IPS-15b (cell line): Measurements from ENCODE around the gene CXCR4.
"Not testable (repeated sequence)": the region's sequence is repeated elsewhere in the genome, so short reads cannot be mapped to it uniquely, and the experiment has no call there.

Experiments used
- H3K27me3 ChIP-seq: one replicate; pipeline ENCODE4 v1.6.1; 2013; ENCODE audit warnings: low read length; ENCODE audit not compliant: control insufficient read depth, insufficient read depth
- H3K36me3 ChIP-seq: one replicate; pipeline ENCODE4 v1.6.1; 2013; ENCODE audit warnings: low read length; ENCODE audit not compliant: control insufficient read depth, insufficient read depth
- H3K4me1 ChIP-seq: one replicate; pipeline ENCODE4 v1.6.1; 2013; ENCODE audit warnings: mild to moderate bottlenecking, low read length; ENCODE audit not compliant: control insufficient read depth, insufficient read depth
- H3K4me3 ChIP-seq: one replicate; pipeline ENCODE4 v1.5.1; 2013; ENCODE audit warnings: low read depth, low read length
- H3K9ac ChIP-seq: one replicate; pipeline ENCODE4 v1.6.1; 2013; ENCODE audit warnings: low read depth, mild to moderate bottlenecking, low read length
- H3K9me3 ChIP-seq: one replicate; pipeline ENCODE4 v1.6.1; 2013; ENCODE audit warnings: mild to moderate bottlenecking, low read length; ENCODE audit not compliant: control insufficient read depth, insufficient read depth

Gene CXCR4

GRCh38 chr2:136085453-136086209 lies 32.3 kb downstream of the CXCR4 start:
- Histone ChIP-seq H3K9me3 (no peaks in the 10 kb centered on the region), H3K4me1 (no peaks in the 10 kb centered on the region), H3K27me3 (no peaks in the 10 kb centered on the region), H3K9ac (no peak overlapping the region), H3K4me3 (no peak overlapping the region), H3K36me3 (no peaks in the 10 kb centered on the region)

- no peaks in the 10 kb centered on the region for H3K9me3 ChIP-seq
- H3K9ac ChIP-seq: no peak overlapping the region
- no peaks in the 10 kb centered on the region for H3K36me3 ChIP-seq
- no peak overlapping the region for H3K4me3 ChIP-seq
- H3K4me1 ChIP-seq: no peaks in the 10 kb centered on the region
- no peaks in the 10 kb centered on the region for H3K27me3 ChIP-seq
Observed at GRCh38 chr2:136081582-136082210, 36.3 kb downstream of the CXCR4 start.

GRCh38 chr2:136080114-136080513 lies 37.8 kb downstream of the CXCR4 start:
- Histone ChIP-seq H3K36me3 (no peaks in the 10 kb centered on the region), H3K9ac (no peak overlapping the region), H3K4me3 (no peak overlapping the region), H3K9me3 (no peaks in the 10 kb centered on the region), H3K27me3 (no peaks in the 10 kb centered on the region), H3K4me1 (no peaks in the 10 kb centered on the region)

GRCh38 chr2:136077107-136077506 lies 40.8 kb downstream of the CXCR4 start:
- H3K4me1 ChIP-seq: no peaks in the 10 kb centered on the region
- no peaks in the 10 kb centered on the region for H3K27me3 ChIP-seq
- no peak overlapping the region for H3K9ac ChIP-seq

GRCh38 chr2:136075476-136075875 lies 42.5 kb downstream of the CXCR4 start:
- Histone ChIP-seq H3K9me3 (no peaks in the 10 kb centered on the region), H3K4me1 (no peaks in the 10 kb centered on the region), H3K27me3 (no peaks in the 10 kb centered on the region), H3K4me3 (no peak overlapping the region), H3K36me3 (no peaks in the 10 kb centered on the region), H3K9ac (no peak overlapping the region)

More at GRCh38 chr2:136077107-136077506, 40.8 kb downstream of the CXCR4 start:
- Histone ChIP-seq H3K9me3 (no peaks in the 10 kb centered on the region), H3K36me3 (no peaks in the 10 kb centered on the region), H3K4me3 (no peak overlapping the region)

- Histone ChIP-seq H3K4me1 (no peaks in the 10 kb centered on the region), H3K4me3 (no peak overlapping the region), H3K9ac (no peak overlapping the region), H3K27me3 (no peaks in the 10 kb centered on the region), H3K9me3 (no peaks in the 10 kb centered on the region), H3K36me3 (no peaks in the 10 kb centered on the region)
Observed at GRCh38 chr2:136072621-136073020, 45.3 kb downstream of the CXCR4 start.

- H3K9ac ChIP-seq, H3K9me3 ChIP-seq, H3K4me1 ChIP-seq, H3K4me3 ChIP-seq, H3K27me3 ChIP-seq, H3K36me3 ChIP-seq: not testable (repeated sequence)
Observed at GRCh38 chr2:136071887-136072286, 46.1 kb downstream of the CXCR4 start.

GRCh38 chr2:136070913-136071312 lies 47.0 kb downstream of the CXCR4 start:
- Histone ChIP-seq H3K9me3 (no peaks in the 10 kb centered on the region), H3K4me1 (no peaks in the 10 kb centered on the region), H3K4me3 (no peak overlapping the region), H3K27me3 (no peaks in the 10 kb centered on the region), H3K36me3 (no peaks in the 10 kb centered on the region), H3K9ac (no peak overlapping the region)

GRCh38 chr2:136069773-136070172 lies 48.2 kb downstream of the CXCR4 start:
- H3K9ac ChIP-seq: no peak overlapping the region
- no peak overlapping the region for H3K4me3 ChIP-seq
- no peaks in the 10 kb centered on the region for H3K9me3 ChIP-seq
- H3K4me1 ChIP-seq: no peaks in the 10 kb centered on the region
- H3K27me3 ChIP-seq: no peaks in the 10 kb centered on the region
- H3K36me3 ChIP-seq: no peaks in the 10 kb centered on the region

- Histone ChIP-seq H3K27me3 (no peaks in the 10 kb centered on the region), H3K4me3 (no peak overlapping the region), H3K9ac (no peak overlapping the region), H3K4me1 (no peaks in the 10 kb centered on the region), H3K36me3 (no peaks in the 10 kb centered on the region), H3K9me3 (no peaks in the 10 kb centered on the region)
Observed at GRCh38 chr2:136068581-136069227, 49.2 kb downstream of the CXCR4 start.

GRCh38 chr2:136067897-136068580 lies 49.9 kb downstream of the CXCR4 start:
- no peak overlapping the region for H3K4me3 ChIP-seq
- H3K27me3 ChIP-seq: no peaks in the 10 kb centered on the region
- no peak overlapping the region for H3K9ac ChIP-seq
- H3K4me1 ChIP-seq: no peaks in the 10 kb centered on the region
- H3K36me3 ChIP-seq: no peaks in the 10 kb centered on the region
- H3K9me3 ChIP-seq: no peaks in the 10 kb centered on the region
